Measurements from ENCODE around the gene CDK14.

DNA sequence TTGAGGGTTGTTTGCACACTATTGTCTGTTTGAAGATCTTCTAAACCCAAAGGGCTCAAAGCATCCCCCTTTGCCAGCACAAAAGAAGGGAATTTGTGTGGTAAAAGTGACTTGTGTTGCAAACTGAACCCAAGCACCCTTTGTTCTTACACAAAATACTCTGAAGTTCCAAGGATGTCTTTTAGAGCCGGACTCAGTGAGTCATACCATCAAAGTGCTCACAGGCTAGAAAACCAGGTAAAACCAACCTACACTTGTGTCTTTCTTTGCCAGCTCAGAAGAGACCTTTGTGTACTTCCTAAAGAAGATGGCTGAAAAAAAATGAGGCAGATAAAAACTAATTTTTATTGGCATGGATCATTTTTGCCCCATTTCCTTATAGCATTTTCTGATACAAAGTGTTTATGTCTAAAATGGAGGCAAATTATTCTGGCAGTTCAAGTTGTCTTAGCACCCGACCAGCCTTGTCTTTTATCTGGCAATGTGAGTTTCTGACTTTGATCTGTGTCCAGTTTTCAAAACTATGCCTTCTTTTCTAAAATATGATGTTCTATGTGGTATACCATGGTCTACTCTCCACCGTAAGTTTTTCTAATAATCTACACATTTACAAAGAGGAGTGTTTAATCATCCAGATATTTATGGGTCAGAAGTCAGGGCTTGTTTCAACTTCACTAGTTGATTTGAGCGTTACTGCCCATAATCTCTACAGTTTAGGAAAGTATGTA, 539.7 kb downstream of the CDK14 start:
- TF ChIP-seq, protein P1, sequence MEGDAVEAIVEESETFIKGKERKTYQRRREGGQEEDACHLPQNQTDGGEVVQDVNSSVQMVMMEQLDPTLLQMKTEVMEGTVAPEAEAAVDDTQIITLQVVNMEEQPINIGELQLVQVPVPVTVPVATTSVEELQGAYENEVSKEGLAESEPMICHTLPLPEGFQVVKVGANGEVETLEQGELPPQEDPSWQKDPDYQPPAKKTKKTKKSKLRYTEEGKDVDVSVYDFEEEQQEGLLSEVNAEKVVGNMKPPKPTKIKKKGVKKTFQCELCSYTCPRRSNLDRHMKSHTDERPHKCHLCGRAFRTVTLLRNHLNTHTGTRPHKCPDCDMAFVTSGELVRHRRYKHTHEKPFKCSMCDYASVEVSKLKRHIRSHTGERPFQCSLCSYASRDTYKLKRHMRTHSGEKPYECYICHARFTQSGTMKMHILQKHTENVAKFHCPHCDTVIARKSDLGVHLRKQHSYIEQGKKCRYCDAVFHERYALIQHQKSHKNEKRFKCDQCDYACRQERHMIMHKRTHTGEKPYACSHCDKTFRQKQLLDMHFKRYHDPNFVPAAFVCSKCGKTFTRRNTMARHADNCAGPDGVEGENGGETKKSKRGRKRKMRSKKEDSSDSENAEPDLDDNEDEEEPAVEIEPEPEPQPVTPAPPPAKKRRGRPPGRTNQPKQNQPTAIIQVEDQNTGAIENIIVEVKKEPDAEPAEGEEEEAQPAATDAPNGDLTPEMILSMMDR (IDR thresholded peaks at IDR 0.05), result no peak
- TF ChIP-seq POLR2A (IDR thresholded peaks at IDR 0.05), result no peak
